Measurements from ENCODE around the gene NRN1L. TPM values are rescaled to one million over a fixed set of nuclear protein-coding genes. Genes with fewer than 3 reads are reported as not detected.
A peak's percentile ranks its signal among the peaks of the same experiment; 100 is the strongest.

The NRN1L gene
- total RNA-seq, 1 donor from 2014 or later = 1.0 TPM

DNA sequence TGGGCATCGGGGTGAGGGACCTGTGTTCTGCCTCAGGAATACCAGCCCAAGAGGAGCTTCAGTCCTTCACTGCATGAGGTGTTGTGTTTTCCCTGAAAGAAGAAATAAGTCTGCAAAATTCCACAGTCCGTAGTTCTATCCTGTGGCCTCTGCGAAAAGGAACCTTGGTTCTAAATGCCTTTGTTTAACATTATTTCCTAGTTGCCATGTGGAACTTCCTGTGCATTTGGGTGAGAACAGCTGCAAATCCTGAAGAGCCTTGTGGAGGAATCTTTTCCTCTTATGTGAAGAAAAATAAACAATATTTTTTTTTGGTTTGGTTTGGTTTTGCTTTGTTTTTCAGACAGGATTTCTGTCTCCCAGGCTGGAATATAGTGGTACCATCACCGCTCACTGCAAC, 18.1 kb downstream of the NRN1L start:
- TF ChIP-seq, protein P1, sequence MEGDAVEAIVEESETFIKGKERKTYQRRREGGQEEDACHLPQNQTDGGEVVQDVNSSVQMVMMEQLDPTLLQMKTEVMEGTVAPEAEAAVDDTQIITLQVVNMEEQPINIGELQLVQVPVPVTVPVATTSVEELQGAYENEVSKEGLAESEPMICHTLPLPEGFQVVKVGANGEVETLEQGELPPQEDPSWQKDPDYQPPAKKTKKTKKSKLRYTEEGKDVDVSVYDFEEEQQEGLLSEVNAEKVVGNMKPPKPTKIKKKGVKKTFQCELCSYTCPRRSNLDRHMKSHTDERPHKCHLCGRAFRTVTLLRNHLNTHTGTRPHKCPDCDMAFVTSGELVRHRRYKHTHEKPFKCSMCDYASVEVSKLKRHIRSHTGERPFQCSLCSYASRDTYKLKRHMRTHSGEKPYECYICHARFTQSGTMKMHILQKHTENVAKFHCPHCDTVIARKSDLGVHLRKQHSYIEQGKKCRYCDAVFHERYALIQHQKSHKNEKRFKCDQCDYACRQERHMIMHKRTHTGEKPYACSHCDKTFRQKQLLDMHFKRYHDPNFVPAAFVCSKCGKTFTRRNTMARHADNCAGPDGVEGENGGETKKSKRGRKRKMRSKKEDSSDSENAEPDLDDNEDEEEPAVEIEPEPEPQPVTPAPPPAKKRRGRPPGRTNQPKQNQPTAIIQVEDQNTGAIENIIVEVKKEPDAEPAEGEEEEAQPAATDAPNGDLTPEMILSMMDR (IDR thresholded peaks at IDR 0.05; ENCODE audit: partially characterized antibody, unreplicated experiment) = no peak
- Mint-ChIP-seq H3K27me3 (ENCODE audit: unreplicated experiment) (peaks cover 2% of the 10 kb centered on the region), H3K4me3 (ENCODE audit: unreplicated experiment) (no peak overlapping the region), H3K27ac (ENCODE audit: unreplicated experiment) (no peak overlapping the region), H3K4me1 (ENCODE audit: low read depth, unreplicated experiment) (peaks cover 10% of the 10 kb centered on the region), H3K9me3 (ENCODE audit: unreplicated experiment) (peaks cover 1% of the 10 kb centered on the region), H3K36me3 (ENCODE audit: unreplicated experiment) (no peaks in the 10 kb centered on the region)
- no peak for DNase-seq

DNA sequence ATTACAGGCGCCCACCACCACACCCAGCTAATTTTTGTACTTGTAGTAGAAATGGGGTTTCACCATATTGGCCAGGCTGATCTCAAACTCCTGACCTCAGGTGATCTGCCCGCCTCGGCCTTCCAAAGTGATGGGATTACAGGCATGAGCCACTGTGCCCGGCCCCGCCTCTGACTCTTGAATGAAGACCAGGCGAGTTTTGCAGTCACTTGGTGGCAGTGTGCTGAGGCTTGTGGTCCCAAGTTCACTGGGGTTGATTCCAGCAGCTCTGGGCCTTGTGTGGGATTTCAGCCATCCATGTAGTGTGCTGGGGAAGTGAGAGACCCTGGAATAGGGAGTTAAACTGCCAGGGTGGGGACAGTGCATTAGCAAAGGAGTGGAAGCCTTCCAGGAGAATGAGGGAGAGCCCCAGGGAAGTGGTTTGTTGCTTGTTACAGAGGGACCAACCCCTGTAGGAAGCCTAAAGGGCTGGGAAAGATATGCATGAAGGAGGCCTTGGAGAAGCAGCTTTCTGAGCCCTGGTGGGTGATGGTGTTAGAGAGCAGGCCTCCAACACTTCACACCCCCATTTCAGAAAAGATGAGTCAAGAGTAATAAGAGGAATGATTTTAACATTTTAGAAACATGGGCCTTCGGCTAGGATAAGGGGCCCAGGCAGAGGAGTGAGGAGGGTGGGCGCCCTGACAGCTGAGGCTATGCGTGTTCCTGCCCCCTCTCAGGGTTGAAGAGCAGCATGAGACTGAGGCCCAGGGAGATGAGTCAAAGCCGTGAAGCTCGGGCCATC, 22.9 kb downstream of the NRN1L start:
- Mint-ChIP-seq H3K27me3 (ENCODE audit: unreplicated experiment) (no peaks in the 10 kb centered on the region), H3K4me3 (ENCODE audit: unreplicated experiment) (peak overlapping the region; percentile 25)

DNA sequence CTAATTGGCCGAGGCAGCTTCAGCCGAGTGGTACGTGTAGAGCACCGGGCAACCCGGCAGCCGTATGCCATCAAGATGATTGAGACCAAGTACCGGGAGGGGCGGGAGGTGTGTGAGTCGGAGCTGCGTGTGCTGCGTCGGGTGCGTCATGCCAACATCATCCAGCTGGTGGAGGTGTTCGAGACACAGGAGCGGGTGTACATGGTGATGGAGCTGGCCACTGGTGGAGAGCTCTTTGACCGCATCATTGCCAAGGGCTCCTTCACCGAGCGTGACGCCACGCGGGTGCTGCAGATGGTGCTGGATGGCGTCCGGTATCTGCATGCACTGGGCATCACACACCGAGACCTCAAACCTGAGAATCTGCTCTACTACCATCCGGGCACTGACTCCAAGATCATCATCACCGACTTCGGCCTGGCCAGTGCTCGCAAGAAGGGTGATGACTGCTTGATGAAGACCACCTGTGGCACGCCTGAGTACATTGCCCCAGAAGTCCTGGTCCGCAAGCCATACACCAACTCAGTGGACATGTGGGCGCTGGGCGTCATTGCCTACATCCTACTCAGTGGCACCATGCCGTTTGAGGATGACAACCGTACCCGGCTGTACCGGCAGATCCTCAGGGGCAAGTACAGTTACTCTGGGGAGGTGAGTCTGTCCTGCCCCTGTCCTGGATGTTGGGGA, 24.5 kb downstream of the NRN1L start:
- Mint-ChIP-seq H3K27ac (ENCODE audit: unreplicated experiment) (no peak overlapping the region), H3K27me3 (ENCODE audit: unreplicated experiment) (no peaks in the 10 kb centered on the region), H3K4me1 (ENCODE audit: low read depth, unreplicated experiment) (no peaks in the 10 kb centered on the region), H3K9me3 (ENCODE audit: unreplicated experiment) (peaks cover 4% of the 10 kb centered on the region), H3K4me3 (ENCODE audit: unreplicated experiment) (no peak overlapping the region), H3K36me3 (ENCODE audit: unreplicated experiment) (no peaks in the 10 kb centered on the region)
- TF ChIP-seq, protein P1 (IDR thresholded peaks at IDR 0.05; ENCODE audit: partially characterized antibody, unreplicated experiment) = no peak
- no peak for DNase-seq

More for the DNA sequence above, 22.9 kb downstream of the NRN1L start:
- no peak overlapping the region for H3K27ac Mint-ChIP-seq (ENCODE audit: unreplicated experiment)
- H3K4me1 Mint-ChIP-seq (ENCODE audit: low read depth, unreplicated experiment) = no peaks in the 10 kb centered on the region
- H3K36me3 Mint-ChIP-seq (ENCODE audit: unreplicated experiment) = no peaks in the 10 kb centered on the region
- TF ChIP-seq, protein P1 (IDR thresholded peaks at IDR 0.05; ENCODE audit: partially characterized antibody, unreplicated experiment) = no peak
- peaks cover 4% of the 10 kb centered on the region for H3K9me3 Mint-ChIP-seq (ENCODE audit: unreplicated experiment)
- DNase-seq = no peak

DNA sequence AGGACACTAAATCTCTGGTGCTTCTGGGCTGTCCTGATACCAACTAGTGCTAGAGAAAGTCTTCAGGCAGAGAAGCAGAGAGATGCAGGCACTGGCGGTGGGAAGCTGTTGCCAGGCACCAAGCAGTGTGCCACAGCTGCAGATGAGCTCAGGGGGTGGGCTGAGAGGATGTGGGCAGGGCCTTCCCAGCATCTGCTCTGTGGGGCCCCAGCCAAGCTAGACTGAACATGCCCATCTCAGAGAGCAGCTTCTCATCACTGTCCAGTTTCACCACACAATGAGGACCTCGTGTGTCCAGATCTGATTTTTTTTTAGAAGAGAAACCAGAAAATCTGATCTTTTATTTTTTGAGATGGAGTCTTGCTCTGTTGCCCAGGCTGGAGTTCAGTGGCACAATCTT, 25.5 kb downstream of the NRN1L start:
- no peak overlapping the region for H3K4me3 Mint-ChIP-seq (ENCODE audit: unreplicated experiment)
- no peak overlapping the region for H3K27ac Mint-ChIP-seq (ENCODE audit: unreplicated experiment)
- TF ChIP-seq, protein P1 (IDR thresholded peaks at IDR 0.05; ENCODE audit: partially characterized antibody, unreplicated experiment) = no peak
- DNase-seq = no peak
- peaks cover 4% of the 10 kb centered on the region for H3K9me3 Mint-ChIP-seq (ENCODE audit: unreplicated experiment)
- H3K4me1 Mint-ChIP-seq (ENCODE audit: low read depth, unreplicated experiment) = peaks cover 4% of the 10 kb centered on the region
- H3K36me3 Mint-ChIP-seq (ENCODE audit: unreplicated experiment) = no peaks in the 10 kb centered on the region
- H3K27me3 Mint-ChIP-seq (ENCODE audit: unreplicated experiment) = peaks cover 2% of the 10 kb centered on the region
